HCT116 (cell line): ENCODE measurements around the gene ROBO1. TPM values are rescaled to one million over a fixed set of nuclear protein-coding genes. Genes with fewer than 3 reads are reported as not detected.

Source experiments
- ATAC-seq: fragments of 200-7000 bp; cut with Tn5 transposase; 2 replicates; pipeline ENCODE4 v1.9.1; 2020; ENCODE audit warnings: mild to moderate bottlenecking, moderate library complexity
- BruUV-seq: library from RNA; stranded (reverse); fragments of 400-500 nt; replicated peaks from 2 replicates; lab custom pipeline; 2021; lab: Mats Ljungman, UMichigan
- CTCF ChIA-PET: fragments of 300-600 bp; sonication (Branson Sonifier 250); formaldehyde crosslinking; loops from one replicate; lab custom pipeline; 2021; ENCODE audit warnings: antibody characterized with exemption; lab: Charles Lee
- POLR2A ChIA-PET: fragments of 300-600, 350-600 bp; sonication (Branson Sonifier 250); formaldehyde crosslinking; loops from one replicate; lab custom pipeline; 2021; ENCODE audit warnings: antibody characterized with exemption; lab: Charles Lee
- RAD21 ChIA-PET, 2 experiments: fragments of 300-600 bp; sonication (Branson Sonifier 250); formaldehyde crosslinking; loops; one replicate each; lab custom pipeline; 2023; ENCODE audit warnings: low total read pairs in 2 of 2; ENCODE audit not compliant: uncharacterized antibody in 2 of 2, unreplicated experiment in 2 of 2, low non-redundant PET in 1 of 2; lab: Charles Lee
- DNase-seq: peaks from one replicate; pipeline ENCODE4 v3.0.0-alpha.2; 2010; ENCODE audit warnings: low read depth, low spot score
- H2AFZ ChIP-seq: fragments of 200-600 bp; shearing (Covaris generic), sonication (generic); 2 replicates; pipeline ENCODE4 v1.6.1; 2017; ENCODE audit warnings: low read depth, mixed run types, mixed read lengths, antibody characterized with exemption, low read length; ENCODE audit not compliant: poor library complexity, severe bottlenecking
- H3K27ac ChIP-seq: 2 replicates; pipeline ENCODE4 v1.5.1; 2012; ENCODE audit warnings: low read depth, low read length
- H3K27me3 ChIP-seq: fragments of 200-600 bp; sonication (generic); 2 replicates; pipeline ENCODE4 v1.6.1; 2016; ENCODE audit warnings: mixed run types, low read length, mixed read lengths; ENCODE audit not compliant: insufficient read depth
- H3K36me3 ChIP-seq, 2 experiments: fragments of 200-500 bp in 1 of 2; fragments of 200-600 bp in 1 of 2; sonication (Bioruptor generic) in 1 of 2; sonication (generic) in 1 of 2; 2 replicates each; pipeline versions ENCODE4 v1.5.1 to v1.6.1; 2014 to 2016; ENCODE audit warnings: low read length in 2 of 2, inconsistent platforms in 1 of 2, mixed read lengths in 1 of 2, mixed run types in 1 of 2; ENCODE audit not compliant: insufficient read depth in 2 of 2, control insufficient read depth in 1 of 2
- H3K4me1 ChIP-seq, 2 experiments: fragments of 200-600 bp in 1 of 2; sonication (generic) in 1 of 2; 2 replicates each; pipeline versions ENCODE4 v1.5.1 to v1.6.1; 2012 to 2017; ENCODE audit warnings: low read length in 2 of 2, inconsistent platforms in 1 of 2, mild to moderate bottlenecking in 1 of 2, mixed read lengths in 1 of 2, mixed run types in 1 of 2, moderate library complexity in 1 of 2; ENCODE audit not compliant: insufficient read depth in 2 of 2, control insufficient read depth in 1 of 2
- H3K4me2 ChIP-seq: fragments of 200-600 bp; sonication (generic); 2 replicates; pipeline ENCODE4 v1.6.1; 2017; ENCODE audit warnings: mixed run types, low read length, mixed read lengths
- H3K4me3 ChIP-seq, 2 experiments: fragments of 200-600 bp in 1 of 2; sonication (generic) in 1 of 2; replicated peaks in 1 of 2; 2 replicates each; pipeline ENCODE4 v1.5.1; 2011 to 2016; ENCODE audit warnings: low read length in 2 of 2, control low read depth in 1 of 2, low read depth in 1 of 2, mild to moderate bottlenecking in 1 of 2, mixed read lengths in 1 of 2, mixed run types in 1 of 2
- H3K79me2 ChIP-seq: fragments of 200-600 bp; sonication (generic); 2 replicates; pipeline ENCODE4 v1.6.1; 2017; ENCODE audit warnings: mild to moderate bottlenecking, mixed run types, low read length, moderate library complexity, mixed read lengths; ENCODE audit not compliant: insufficient read depth
- H3K9ac ChIP-seq: fragments of 200-600 bp; sonication (generic); 2 replicates; pipeline ENCODE4 v1.6.1; 2016; ENCODE audit warnings: low read length, mixed read lengths
- H3K9me2 ChIP-seq: fragments of 200-600 bp; sonication (generic), shearing (Covaris generic); 2 replicates; pipeline ENCODE4 v1.6.1; 2017; ENCODE audit warnings: mixed run types, mild to moderate bottlenecking, moderate library complexity; ENCODE audit not compliant: insufficient read depth
- H3K9me3 ChIP-seq, 2 experiments: fragments of 200-500 bp in 1 of 2; fragments of 200-600 bp in 1 of 2; sonication (Bioruptor generic) in 1 of 2; sonication (generic) in 1 of 2; 2 replicates each; pipeline ENCODE4 v1.6.1; 2014 to 2017; ENCODE audit warnings: low read length in 2 of 2, mixed read lengths in 2 of 2, inconsistent platforms in 1 of 2, low read depth in 1 of 2, mild to moderate bottlenecking in 1 of 2, mixed run types in 1 of 2, moderate library complexity in 1 of 2; ENCODE audit not compliant: control insufficient read depth in 1 of 2, insufficient read depth in 1 of 2
- H4K20me1 ChIP-seq: fragments of 200-600 bp; sonication (generic), shearing (Covaris generic); 2 replicates; pipeline ENCODE4 v1.6.1; 2017; ENCODE audit warnings: mixed run types, mild to moderate bottlenecking, moderate library complexity; ENCODE audit not compliant: insufficient read depth
- CBX3 ChIP-seq: IDR thresholded peaks from 2 replicates; pipeline ENCODE4 v1.6.1; 2012; ENCODE audit warnings: low read depth
- EGR1 ChIP-seq: IDR thresholded peaks from 2 replicates; pipeline ENCODE4 v1.6.1; 2012; ENCODE audit warnings: low read depth
- EZH2 ChIP-seq: fragments of 200-600 bp; sonication (generic); IDR thresholded peaks from 2 replicates; pipeline ENCODE4 v1.6.1; 2017; ENCODE audit warnings: antibody characterized with exemption, mixed run types
- FOSL1 ChIP-seq: IDR thresholded peaks from 2 replicates; pipeline ENCODE4 v1.6.1; 2012; ENCODE audit warnings: low read depth
- JUND ChIP-seq: IDR thresholded peaks from 2 replicates; pipeline ENCODE4 v1.6.1; 2012
- POLR2AphosphoS5 ChIP-seq: IDR thresholded peaks from 2 replicates; pipeline ENCODE4 v1.6.1; 2011; ENCODE audit warnings: mild to moderate bottlenecking, low read depth, low read length, moderate library complexity
- RAD21 ChIP-seq: IDR thresholded peaks from 2 replicates; pipeline ENCODE4 v1.6.1; 2012; ENCODE audit warnings: low read depth, mild to moderate bottlenecking
- SRF ChIP-seq: IDR thresholded peaks from 2 replicates; pipeline ENCODE4 v1.6.1; 2012; ENCODE audit warnings: low read depth
- TCF7L2 ChIP-seq: IDR thresholded peaks from 2 replicates; pipeline ENCODE4 v1.7.0; 2011; ENCODE audit warnings: borderline replicate concordance, inconsistent platforms; ENCODE audit not compliant: insufficient read depth, insufficient read length; ENCODE audit errors: extremely low read depth
- intact Hi-C: fragments of 100-400 bp; cut with micrococcal nuclease; formaldehyde crosslinking; loops from 2 replicates; pipeline ENCODE4 v1.10.0; 2022
- total RNA-seq: library from RNA; stranded (reverse); gene quantifications from one replicate; pipeline ENCODE4 v1.2.1, GENCODE V29; 2021; ENCODE audit not compliant: unreplicated experiment
- TF ChIP-seq, protein P1 (sequence below): IDR thresholded peaks from 2 replicates; pipeline ENCODE4 v1.6.1; 2012
- TF ChIP-seq, protein P2 (sequence below): IDR thresholded peaks from 2 replicates; pipeline ENCODE4 v1.6.1; 2012
- TF ChIP-seq, protein P3 (sequence below), 3 experiments: fragments of 200-600 bp in 1 of 3; sonication (generic) in 1 of 3; IDR thresholded peaks in 2 of 3; conservative IDR thresholded peaks in 1 of 3; 2 replicates each; pipeline ENCODE4 v1.5.1; 2012 to 2017; ENCODE audit warnings: low read depth in 2 of 3, low read length in 2 of 3, antibody characterized with exemption in 1 of 3, borderline replicate concordance in 1 of 3, control low read depth in 1 of 3, mild to moderate bottlenecking in 1 of 3, mixed read lengths in 1 of 3, mixed run types in 1 of 3, moderate library complexity in 1 of 3; ENCODE audit not compliant: insufficient read depth in 1 of 3

The ROBO1 gene
- total RNA-seq, 1 experiment from 2014 or later, result 0.27 TPM

DNA sequence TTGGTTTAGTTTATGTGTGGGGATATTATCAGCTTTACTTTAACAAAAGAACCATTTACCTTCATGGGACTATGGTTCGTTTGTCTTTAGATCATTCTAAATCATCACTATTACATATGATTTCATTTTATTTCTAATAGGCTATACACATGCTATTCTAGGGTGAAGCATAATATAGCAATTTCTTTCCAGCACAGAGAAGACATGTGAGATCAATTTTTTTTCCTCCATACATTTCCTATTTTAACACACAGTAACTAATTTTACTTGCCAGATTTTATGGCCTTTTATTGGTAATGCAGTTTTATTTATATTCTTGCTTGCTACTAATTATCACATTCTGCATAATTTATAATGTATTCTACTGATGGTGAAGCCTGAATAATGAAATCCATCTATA lies 287.1 kb downstream of the ROBO1 start:
- Histone ChIP-seq H3K36me3 (no peaks in the 10 kb centered on the region), H3K4me3 (no peak overlapping the region), H3K4me2 (no peak overlapping the region), H4K20me1 (no peaks in the 10 kb centered on the region), H3K9me2 (no peaks in the 10 kb centered on the region), H2AFZ (no peak overlapping the region), H3K9me3 (peaks cover 4 to 23% of the 10 kb centered on the region in 2 experiments; a peak in 2 of 4 replicates), H3K9ac (no peak overlapping the region), H3K27me3 (no peaks in the 10 kb centered on the region), H3K79me2 (no peaks in the 10 kb centered on the region), H3K4me1 (no peaks in the 10 kb centered on the region), H3K27ac (no peak overlapping the region)
- BruUV-seq, result no TSS peak
- no peak for ATAC-seq
- POLR2A ChIA-PET, result no interaction called here
- no peak for DNase-seq
- CTCF ChIA-PET, result no interaction called here
- TF ChIP-seq RAD21 (no peak), FOSL1 (no peak), JUND (no peak), CBX3 (no peak), TCF7L2 (no peak), SRF (no peak), EGR1 (no peak), POLR2AphosphoS5 (no peak), EZH2 (no peak)
- TF ChIP-seq, protein P1, sequence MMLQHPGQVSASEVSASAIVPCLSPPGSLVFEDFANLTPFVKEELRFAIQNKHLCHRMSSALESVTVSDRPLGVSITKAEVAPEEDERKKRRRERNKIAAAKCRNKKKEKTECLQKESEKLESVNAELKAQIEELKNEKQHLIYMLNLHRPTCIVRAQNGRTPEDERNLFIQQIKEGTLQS, result no peak
- TF ChIP-seq, protein P2, sequence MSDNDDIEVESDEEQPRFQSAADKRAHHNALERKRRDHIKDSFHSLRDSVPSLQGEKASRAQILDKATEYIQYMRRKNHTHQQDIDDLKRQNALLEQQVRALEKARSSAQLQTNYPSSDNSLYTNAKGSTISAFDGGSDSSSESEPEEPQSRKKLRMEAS, result no peak
- TF ChIP-seq, protein P3, sequence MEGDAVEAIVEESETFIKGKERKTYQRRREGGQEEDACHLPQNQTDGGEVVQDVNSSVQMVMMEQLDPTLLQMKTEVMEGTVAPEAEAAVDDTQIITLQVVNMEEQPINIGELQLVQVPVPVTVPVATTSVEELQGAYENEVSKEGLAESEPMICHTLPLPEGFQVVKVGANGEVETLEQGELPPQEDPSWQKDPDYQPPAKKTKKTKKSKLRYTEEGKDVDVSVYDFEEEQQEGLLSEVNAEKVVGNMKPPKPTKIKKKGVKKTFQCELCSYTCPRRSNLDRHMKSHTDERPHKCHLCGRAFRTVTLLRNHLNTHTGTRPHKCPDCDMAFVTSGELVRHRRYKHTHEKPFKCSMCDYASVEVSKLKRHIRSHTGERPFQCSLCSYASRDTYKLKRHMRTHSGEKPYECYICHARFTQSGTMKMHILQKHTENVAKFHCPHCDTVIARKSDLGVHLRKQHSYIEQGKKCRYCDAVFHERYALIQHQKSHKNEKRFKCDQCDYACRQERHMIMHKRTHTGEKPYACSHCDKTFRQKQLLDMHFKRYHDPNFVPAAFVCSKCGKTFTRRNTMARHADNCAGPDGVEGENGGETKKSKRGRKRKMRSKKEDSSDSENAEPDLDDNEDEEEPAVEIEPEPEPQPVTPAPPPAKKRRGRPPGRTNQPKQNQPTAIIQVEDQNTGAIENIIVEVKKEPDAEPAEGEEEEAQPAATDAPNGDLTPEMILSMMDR (IDR thresholded peaks at IDR 0.05 in 2 of 3, conservative IDR thresholded peaks at IDR 0.05 in 1 of 3; ENCODE audit: borderline replicate concordance in 1 of 3, insufficient read depth in 1 of 3, low read depth in 2 of 3, low read length in 2 of 3), result no peak
- intact Hi-C loops, result no loop called here
- RAD21 ChIA-PET, result no interaction called here
